CD4-positive, alpha-beta T cell treated with Interleukin-6 at 100 ng/mL for 8 hours (primary cell): ENCODE data around the gene TNFRSF6B.
"Not testable (repeated sequence)": the region's sequence is repeated elsewhere in the genome, so short reads cannot be mapped to it uniquely, and the experiment has no call there.

ENCODE experiments used
- DNase-seq: peaks from one replicate; pipeline ENCODE4 v3.0.0-alpha.2; 2020; ENCODE audit warnings: mixed read lengths, low spot score

Gene TNFRSF6B

GRCh38 chr20:63709149-63709527, 12.7 kb downstream of the TNFRSF6B start:
- DNase-seq: no peak

- DNase-seq: no peak
These were observed 14.7 kb downstream of the TNFRSF6B start for GRCh38 chr20:63711085-63711645.

DNA sequence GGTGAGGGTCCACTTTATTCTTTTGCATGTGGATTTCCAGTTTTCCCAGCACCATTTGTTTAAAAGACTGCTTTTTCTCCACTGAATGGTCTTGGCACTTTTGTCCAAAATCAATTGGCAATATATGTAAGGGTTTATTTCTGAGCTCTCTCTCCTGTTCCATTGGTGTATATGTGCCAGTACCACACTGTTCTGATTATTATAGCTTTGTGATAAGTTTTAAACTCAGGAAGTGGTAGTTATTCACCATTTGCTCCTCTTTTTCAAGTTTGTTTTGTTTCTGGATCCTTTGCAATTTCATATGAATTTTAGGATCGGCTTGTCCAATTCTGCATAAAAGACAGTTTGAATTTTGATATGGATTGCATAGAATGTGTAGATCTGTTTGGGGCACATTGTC, 15.7 kb downstream of the TNFRSF6B start:
- no peak for DNase-seq

DNA sequence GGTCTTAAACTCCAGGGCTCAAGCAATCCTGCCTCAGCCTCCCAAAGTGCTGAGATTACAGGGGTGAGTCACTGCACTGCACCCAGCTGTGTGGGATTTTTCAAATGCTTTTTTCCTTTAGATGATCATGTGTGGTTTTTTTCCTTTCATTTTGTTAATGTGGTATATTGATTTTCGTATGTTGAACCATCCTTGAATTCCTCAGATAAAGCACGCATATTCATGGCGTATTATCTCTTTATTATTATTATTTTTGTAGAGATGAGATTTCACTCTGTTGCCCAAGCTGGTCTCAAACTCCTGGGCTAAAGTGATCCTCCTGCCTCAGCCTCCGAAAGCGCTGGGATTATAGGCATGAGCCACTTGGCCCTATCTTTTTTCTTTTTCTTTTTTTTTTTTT, 18.4 kb downstream of the TNFRSF6B start:
- no peak for DNase-seq

GRCh38 chr20:63718996-63719395, 22.5 kb downstream of the TNFRSF6B start:
- DNase-seq: no peak

DNA sequence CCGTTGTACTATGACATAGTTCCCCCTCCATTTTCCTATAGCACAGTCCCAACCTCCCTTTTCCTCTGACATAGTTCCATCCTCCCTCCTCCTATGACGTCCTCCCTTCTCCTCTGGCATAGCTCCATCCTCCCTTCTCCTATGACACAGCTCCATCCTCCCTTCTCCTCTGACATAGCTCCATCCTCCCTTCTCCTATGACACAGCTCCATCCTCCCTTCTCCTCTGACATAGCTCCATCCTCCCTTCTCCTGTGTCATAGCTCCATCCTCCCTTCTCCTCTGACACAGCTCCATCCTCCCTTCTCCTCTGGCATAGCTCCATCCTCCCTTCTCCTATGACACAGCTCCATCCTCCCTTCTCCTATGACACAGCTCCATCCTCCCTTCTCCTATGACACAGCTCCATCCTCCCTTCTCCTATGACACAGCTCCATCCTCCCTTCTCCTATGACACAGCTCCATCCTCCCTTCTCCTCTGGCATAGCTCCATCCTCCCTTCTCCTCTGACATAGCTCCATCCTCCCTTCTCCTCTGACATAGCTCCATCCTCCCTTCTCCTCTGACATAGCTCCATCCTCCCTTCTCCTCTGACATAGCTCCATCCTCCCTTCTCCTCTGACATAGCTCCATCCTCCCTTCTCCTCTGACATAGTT, 26.6 kb downstream of the TNFRSF6B start:
- not testable (repeated sequence) for DNase-seq

- DNase-seq: not testable (repeated sequence)
These were observed 33.8 kb downstream of the TNFRSF6B start for GRCh38 chr20:63730189-63730733.

DNA sequence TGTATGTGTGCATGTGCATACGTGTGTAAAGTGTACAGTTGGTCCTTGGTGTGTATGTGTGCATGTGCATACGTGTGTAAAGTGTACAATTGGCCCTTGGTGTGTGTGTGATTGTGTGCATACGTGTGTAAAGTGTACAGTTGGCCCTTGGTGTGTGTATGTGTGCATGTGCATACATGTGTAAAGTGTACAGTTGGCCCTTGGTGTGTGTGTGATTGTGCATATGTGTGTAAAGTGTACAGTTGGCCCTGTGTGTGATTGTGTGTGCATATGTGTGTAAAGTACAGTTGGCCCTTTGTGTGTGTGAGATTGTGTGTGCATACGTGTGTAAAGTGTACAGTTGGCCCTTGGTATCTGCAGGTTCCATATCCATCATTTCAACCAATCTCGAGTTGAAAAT, 35.0 kb downstream of the TNFRSF6B start:
- no peak for DNase-seq

GRCh38 chr20:63732118-63733095, 36.0 kb downstream of the TNFRSF6B start:
- DNase-seq: no peak

- no peak for DNase-seq
These were observed 36.7 kb downstream of the TNFRSF6B start for GRCh38 chr20:63733117-63733516.

DNA sequence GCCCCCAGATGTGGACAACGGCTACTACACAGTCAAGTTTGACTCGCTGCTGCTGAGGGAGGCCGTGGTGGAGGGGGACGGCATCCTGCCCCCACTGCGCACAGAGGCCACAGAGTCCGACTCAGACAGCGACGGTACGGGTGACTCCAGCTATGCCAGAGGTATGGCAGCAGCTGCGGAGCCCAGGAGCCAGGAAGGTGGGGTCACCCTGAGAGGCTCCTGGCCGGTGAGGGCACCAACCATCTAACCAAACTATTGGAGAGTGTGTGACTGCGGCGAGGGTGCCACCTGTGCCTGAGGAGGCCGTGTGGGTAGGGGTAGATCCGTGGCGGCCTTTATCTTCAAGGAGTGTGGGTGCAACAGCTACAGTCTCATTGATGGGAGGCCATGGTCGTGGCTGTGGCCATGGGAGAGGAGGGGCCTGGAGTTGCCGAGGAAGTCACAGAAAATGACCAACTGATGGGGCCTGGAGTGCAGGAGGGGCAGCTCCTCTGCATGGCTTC, 37.2 kb downstream of the TNFRSF6B start:
- no peak for DNase-seq

DNA sequence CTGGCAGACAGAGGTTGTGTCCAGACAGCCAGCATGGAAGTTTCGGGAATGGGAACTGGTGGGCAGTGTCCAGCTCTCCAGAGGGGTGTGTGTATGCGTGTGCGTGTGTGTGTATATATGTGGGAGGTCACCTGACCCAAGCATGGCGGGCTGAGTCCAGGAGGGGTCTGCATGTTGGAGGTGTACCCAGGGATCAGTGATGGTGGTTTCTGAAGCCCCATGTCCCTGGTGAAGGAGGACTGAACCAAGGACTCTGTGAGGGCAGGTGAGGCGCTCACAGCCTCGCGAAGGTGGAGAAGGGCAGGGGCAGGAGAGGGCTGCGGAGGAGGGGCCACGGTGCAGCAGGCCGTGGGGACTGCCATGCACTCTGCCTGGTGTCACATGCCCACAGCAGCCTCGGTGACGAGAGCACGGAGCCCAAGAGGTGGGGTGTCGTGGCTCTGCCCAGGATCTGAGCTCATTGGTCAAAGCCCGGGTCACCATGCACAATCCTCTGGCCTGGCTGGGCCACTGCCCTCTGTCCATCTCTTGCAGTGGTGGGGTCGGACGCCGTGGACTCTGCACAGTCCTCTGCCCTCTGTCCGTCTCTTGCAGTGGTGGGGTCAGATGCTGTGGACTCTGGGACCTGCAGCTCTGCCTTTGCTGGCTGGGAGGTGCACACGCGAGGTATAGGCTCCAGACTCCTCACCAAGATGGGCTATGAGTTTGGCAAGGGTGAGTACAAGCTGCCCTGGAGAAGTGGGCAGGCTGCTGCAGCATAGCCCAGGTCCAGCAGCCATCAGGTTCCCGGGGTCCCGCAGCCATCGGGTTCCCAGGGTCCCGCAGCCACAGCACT, 37.9 kb downstream of the TNFRSF6B start:
- no peak for DNase-seq

DNA sequence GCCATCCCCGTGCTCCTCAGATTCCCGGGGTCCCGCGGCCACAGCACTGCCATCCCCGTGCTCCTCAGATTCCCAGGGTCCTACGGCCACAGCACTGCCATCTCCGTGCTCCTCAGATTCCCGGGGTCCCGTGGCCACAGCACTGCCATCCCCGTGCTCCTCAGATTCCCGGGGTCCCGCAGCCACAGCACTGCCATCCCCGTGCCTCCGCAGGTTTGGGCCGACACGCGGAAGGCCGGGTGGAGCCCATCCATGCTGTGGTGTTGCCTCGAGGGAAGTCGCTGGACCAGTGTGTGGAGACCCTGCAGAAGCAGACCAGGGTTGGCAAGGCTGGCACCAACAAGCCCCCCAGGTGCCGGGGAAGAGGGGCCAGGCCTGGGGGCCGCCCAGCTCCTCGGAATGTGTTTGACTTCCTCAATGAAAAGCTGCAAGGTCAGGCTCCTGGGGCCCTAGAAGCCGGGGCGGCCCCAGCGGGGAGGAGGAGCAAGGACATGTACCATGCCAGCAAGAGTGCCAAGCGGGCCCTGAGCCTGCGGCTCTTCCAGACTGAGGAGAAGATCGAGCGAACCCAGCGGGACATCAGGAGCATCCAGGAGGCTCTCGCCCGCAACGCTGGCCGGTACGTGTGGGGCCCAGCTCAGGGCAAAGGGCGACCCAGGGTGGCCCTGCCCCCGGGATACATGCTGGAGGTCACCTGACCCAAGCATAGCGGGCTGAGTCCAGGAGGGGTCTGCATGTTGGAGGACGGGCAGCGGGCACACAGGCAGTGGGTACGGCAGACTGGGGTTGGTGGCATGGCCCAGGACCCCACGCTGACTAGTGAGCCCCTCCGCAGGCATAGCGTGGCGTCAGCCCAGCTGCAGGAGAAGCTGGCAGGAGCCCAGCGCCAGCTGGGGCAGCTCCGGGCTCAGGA, 38.8 kb downstream of the TNFRSF6B start:
- no peak for DNase-seq

DNA sequence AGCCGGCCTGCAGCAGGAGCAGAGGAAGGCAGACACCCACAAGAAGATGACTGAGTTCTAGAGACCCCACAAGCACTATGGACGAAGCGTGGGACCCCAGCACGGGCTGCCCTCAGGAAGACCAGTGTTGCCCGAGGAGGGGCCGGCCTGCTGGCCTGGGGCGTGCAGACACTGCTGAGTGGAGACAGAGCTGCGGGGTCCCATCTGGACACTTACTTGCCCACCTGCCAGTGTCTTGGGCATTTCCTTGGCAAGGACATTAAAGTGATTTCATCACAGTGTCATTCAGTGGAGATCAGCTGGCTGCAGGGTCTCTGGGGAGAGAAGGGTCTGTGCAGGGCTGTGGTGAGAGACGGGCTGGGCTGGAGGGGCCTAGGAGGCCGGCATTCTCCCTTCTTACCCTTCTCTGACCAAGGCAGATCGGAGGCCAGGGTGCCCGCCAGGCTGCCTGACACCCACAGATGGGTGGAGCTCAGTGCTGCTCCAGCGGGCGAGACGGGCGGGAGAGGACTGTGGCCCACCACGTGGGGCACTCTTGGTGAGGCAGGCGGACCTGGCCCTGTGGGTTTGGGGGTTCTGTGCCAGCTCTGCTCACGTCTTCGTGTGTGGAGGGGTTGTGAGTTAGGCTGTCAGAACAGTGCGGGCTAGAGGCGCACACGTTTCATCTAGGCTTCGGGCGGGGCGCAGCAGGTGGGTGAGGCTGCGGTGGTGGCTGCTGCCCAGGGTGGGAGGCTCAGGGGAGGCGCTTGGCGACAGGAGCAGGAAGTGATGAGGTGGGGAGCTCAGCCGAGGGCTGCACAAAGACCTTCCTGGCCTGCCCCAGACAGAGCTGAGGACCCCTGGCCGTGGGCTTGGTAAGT, 39.6 kb downstream of the TNFRSF6B start, which contains the start of gene LIME1:
Gene LIME1, plus strand, starts transcription at position 806 of the 860 bp plus-strand sequence. CDS start 886 bp downstream, outside the sequence.
- peak; percentile 84 for DNase-seq

DNA sequence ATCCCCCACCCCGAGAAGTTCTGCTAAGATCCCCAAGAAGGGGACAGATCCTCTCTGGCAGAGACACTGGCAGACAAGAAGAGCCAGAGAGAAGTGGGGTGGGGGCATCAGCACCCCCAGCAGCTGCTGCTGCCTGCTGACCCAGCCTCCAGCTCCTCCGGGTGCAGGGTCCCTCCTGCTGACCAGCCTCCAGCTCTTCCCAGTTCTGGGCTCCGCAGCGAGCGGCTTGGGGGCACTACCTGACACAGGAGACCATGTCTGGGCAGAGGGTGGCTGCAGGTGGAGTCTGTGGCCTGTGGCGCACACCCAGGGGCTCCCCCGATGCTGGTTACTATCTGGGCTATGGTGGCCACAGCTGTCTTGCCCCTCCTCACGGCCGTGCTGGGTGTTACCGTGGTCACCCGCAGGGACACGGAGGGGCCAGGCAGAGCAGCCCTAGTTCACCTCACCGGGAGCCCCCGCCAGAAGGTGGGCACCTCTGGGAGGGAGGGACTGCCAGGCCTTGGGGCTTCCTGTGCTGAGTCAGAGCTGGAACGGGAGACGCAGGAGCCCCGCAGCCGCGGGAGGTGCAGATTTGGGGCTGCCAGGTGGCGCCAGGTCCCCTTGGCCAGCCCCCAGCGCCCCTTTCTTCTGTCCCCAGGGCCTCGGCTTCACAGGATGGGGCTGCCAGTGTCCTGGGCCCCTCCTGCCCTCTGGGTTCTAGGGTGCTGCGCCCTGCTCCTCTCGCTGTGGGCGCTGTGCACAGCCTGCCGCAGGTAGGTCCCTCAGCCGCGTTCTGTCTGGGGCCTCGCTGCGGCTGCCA, 40.6 kb downstream of the TNFRSF6B start:
- peak; percentile 60 for DNase-seq

- no peak for DNase-seq
These were observed 41.2 kb downstream of the TNFRSF6B start for GRCh38 chr20:63737695-63737944.

GRCh38 chr20:63737945-63738686, 41.7 kb downstream of the TNFRSF6B start:
- peak; percentile 47 for DNase-seq

GRCh38 chr20:63738687-63739129, 42.3 kb downstream of the TNFRSF6B start:
- DNase-seq: no peak
